HG02981 (cell line): ENCODE measurements around the gene RNF2.
"Not testable (repeated sequence)": the region's sequence is repeated elsewhere in the genome, so short reads cannot be mapped to it uniquely, and the experiment has no call there.

Source experiments
- ATAC-seq: cut with Tn5 transposase; IDR thresholded peaks from one replicate; pipeline ENCODE4 v1.9.1; 2021; ENCODE audit warnings: mild to moderate bottlenecking, moderate library complexity; ENCODE audit not compliant: unreplicated experiment

RNF2 gene

GRCh38 chr1:185044981-185045813, at the start of gene RNF2:
Gene RNF2 (plus strand): TSS chr1:185045558. CDS start chr1:185087554, 41,996 bp downstream.
- peak; percentile 80 for ATAC-seq

GRCh38 chr1:184999974-185000373, 45.4 kb upstream of the RNF2 start:
- not testable (repeated sequence) for ATAC-seq

GRCh38 chr1:185001312-185001880, 44.0 kb upstream of the RNF2 start:
- not testable (repeated sequence) for ATAC-seq

GRCh38 chr1:185008838-185009237, 36.5 kb upstream of the RNF2 start:
- no peak for ATAC-seq

- no peak for ATAC-seq
Observed at GRCh38 chr1:185010361-185010760, 35.0 kb upstream of the RNF2 start.

GRCh38 chr1:185014941-185015340, 30.4 kb upstream of the RNF2 start:
- ATAC-seq, result no peak

- no peak for ATAC-seq
Observed at GRCh38 chr1:185015631-185016030, 29.7 kb upstream of the RNF2 start.

- no peak for ATAC-seq
Observed at GRCh38 chr1:185016880-185017279, 28.5 kb upstream of the RNF2 start.

- ATAC-seq, result no peak
Observed at GRCh38 chr1:185017338-185017737, 28.0 kb upstream of the RNF2 start.

GRCh38 chr1:185017966-185018365, 27.4 kb upstream of the RNF2 start:
- no peak for ATAC-seq

- ATAC-seq, result no peak
Observed at GRCh38 chr1:185027252-185027882, 18.0 kb upstream of the RNF2 start.

GRCh38 chr1:185033686-185034085, 11.7 kb upstream of the RNF2 start:
- ATAC-seq, result no peak

- ATAC-seq, result no peak
Observed at GRCh38 chr1:185035258-185035657, 10.1 kb upstream of the RNF2 start.

GRCh38 chr1:185038813-185039376, 6.5 kb upstream of the RNF2 start:
- no peak for ATAC-seq

GRCh38 chr1:185039726-185040407, 5.5 kb upstream of the RNF2 start:
- no peak for ATAC-seq

GRCh38 chr1:185040408-185040735, 5.0 kb upstream of the RNF2 start:
- no peak for ATAC-seq

GRCh38 chr1:185041742-185042141, 3.6 kb upstream of the RNF2 start:
- ATAC-seq, result no peak

- no peak for ATAC-seq
Observed at GRCh38 chr1:185042737-185043136, 2.6 kb upstream of the RNF2 start.

GRCh38 chr1:185044387-185044786, 971 bp upstream of the RNF2 start:
- ATAC-seq, result no peak

- peak; percentile 26 for ATAC-seq
Observed at GRCh38 chr1:185045814-185046492, 595 bp downstream of the RNF2 start.

- ATAC-seq, result no peak
Observed at GRCh38 chr1:185046668-185047067, 1.3 kb downstream of the RNF2 start.
